Activated CD8-positive, alpha-beta memory T cell treated with anti-CD3 and anti-CD28 coated beads for 24 hours (primary cell): ENCODE results near the gene ZNF438.

Experiments used
- DNase-seq: peaks from one replicate; pipeline ENCODE4 v3.0.0-alpha.2; 2020

Gene ZNF438

GRCh38 chr10:31011017-31011664 lies 20.5 kb downstream of the ZNF438 start:
- no peak for DNase-seq

GRCh38 chr10:31010062-31010461 lies 21.6 kb downstream of the ZNF438 start:
- DNase-seq = no peak

- no peak for DNase-seq
These were observed 25.8 kb downstream of the ZNF438 start for GRCh38 chr10:31005895-31006294.

GRCh38 chr10:31004611-31005193 lies 27.0 kb downstream of the ZNF438 start:
- no peak for DNase-seq

GRCh38 chr10:31001740-31002139 lies 29.9 kb downstream of the ZNF438 start:
- no peak for DNase-seq

- no peak for DNase-seq
These were observed 30.8 kb downstream of the ZNF438 start for GRCh38 chr10:31000867-31001266.

GRCh38 chr10:31000071-31000782 lies 31.4 kb downstream of the ZNF438 start:
- DNase-seq = no peak

GRCh38 chr10:30999070-30999712 lies 32.5 kb downstream of the ZNF438 start:
- no peak for DNase-seq

- no peak for DNase-seq
These were observed 34.0 kb downstream of the ZNF438 start for GRCh38 chr10:30997536-30998235.

- DNase-seq = no peak
These were observed 35.1 kb downstream of the ZNF438 start for GRCh38 chr10:30996481-30997005.

GRCh38 chr10:30995081-30995770 lies 36.4 kb downstream of the ZNF438 start:
- DNase-seq = no peak

- no peak for DNase-seq
These were observed 38.5 kb downstream of the ZNF438 start for GRCh38 chr10:30993155-30993554.

- no peak for DNase-seq
These were observed 39.0 kb downstream of the ZNF438 start for GRCh38 chr10:30992681-30993080.

GRCh38 chr10:30991647-30992011 lies 40.0 kb downstream of the ZNF438 start:
- no peak for DNase-seq

- DNase-seq = no peak
These were observed 40.6 kb downstream of the ZNF438 start for GRCh38 chr10:30990971-30991646.

GRCh38 chr10:30990351-30990750 lies 41.3 kb downstream of the ZNF438 start:
- DNase-seq = no peak

GRCh38 chr10:30988831-30989435 lies 42.7 kb downstream of the ZNF438 start:
- DNase-seq = no peak

- no peak for DNase-seq
These were observed 44.2 kb downstream of the ZNF438 start for GRCh38 chr10:30987463-30987862.

GRCh38 chr10:30986053-30986555 lies 45.6 kb downstream of the ZNF438 start:
- no peak for DNase-seq

- no peak for DNase-seq
These were observed 46.2 kb downstream of the ZNF438 start for GRCh38 chr10:30985512-30985911.
